IMR-90 (cell line): ENCODE results near the gene HNRNPU. TPM values are rescaled to one million over a fixed set of nuclear protein-coding genes. Genes with fewer than 3 reads are reported as not detected.

Experiments
- ATAC-seq: fragments of 200-7000 bp; cut with Tn5 transposase; 2 replicates; pipeline ENCODE4 v1.9.1; 2020; ENCODE audit warnings: low read depth, mild to moderate bottlenecking, moderate library complexity
- BruUV-seq: library from RNA; stranded (reverse); fragments of 400-500 nt; replicated peaks from 2 replicates; lab custom pipeline; 2021; lab: Mats Ljungman, UMichigan
- CTCF ChIA-PET: fragments of 300-600 bp; formaldehyde crosslinking; extraction: SDS; loops from one replicate; lab custom pipeline; 2021; ENCODE audit warnings: antibody characterized with exemption; lab: Yijun Ruan, JAX
- POLR2A ChIA-PET: fragments of 300-600 bp; sonication (Branson Sonifier 250); formaldehyde crosslinking; loops from one replicate; lab custom pipeline; 2022; ENCODE audit warnings: antibody characterized with exemption; ENCODE audit not compliant: unreplicated experiment; lab: Charles Lee
- DNase-seq: peaks from one replicate; pipeline ENCODE4 v3.0.0; 2013
- H2AFZ ChIP-seq: replicated peaks from 2 replicates; pipeline ENCODE3; 2013; ENCODE audit warnings: low read length, mild to moderate bottlenecking; ENCODE audit not compliant: poor library complexity
- H2AK5ac ChIP-seq: 2 replicates; pipeline ENCODE4 v1.6.1; 2013; ENCODE audit warnings: low read depth, low read length, inconsistent platforms
- H2AK9ac ChIP-seq: replicated peaks from 2 replicates; pipeline ENCODE3; 2013; ENCODE audit warnings: mild to moderate bottlenecking, low read depth, low read length, moderate library complexity; ENCODE audit not compliant: poor library complexity
- H2BK120ac ChIP-seq: 2 replicates; pipeline ENCODE4 v1.6.1; 2013; ENCODE audit warnings: low read depth, low read length, inconsistent platforms
- H2BK15ac ChIP-seq: 3 replicates; pipeline ENCODE4 v1.6.1; 2013; ENCODE audit warnings: low read depth, low read length, inconsistent platforms
- H2BK20ac ChIP-seq: 2 replicates; pipeline ENCODE4 v1.6.1; 2013; ENCODE audit warnings: low read depth, mild to moderate bottlenecking, inconsistent platforms, low read length, moderate library complexity
- H2BK5ac ChIP-seq: 2 replicates; pipeline ENCODE4 v1.6.1; 2013; ENCODE audit warnings: mild to moderate bottlenecking, low read depth, low read length, inconsistent platforms; ENCODE audit not compliant: poor library complexity, severe bottlenecking
- H3K14ac ChIP-seq: replicated peaks from 2 replicates; pipeline ENCODE4 v1.6.1; 2013; ENCODE audit warnings: low read depth, low read length, inconsistent platforms
- H3K18ac ChIP-seq: 2 replicates; pipeline ENCODE4 v1.6.1; 2013; ENCODE audit warnings: low read depth, low read length, control low read depth
- H3K23ac ChIP-seq: 2 replicates; pipeline ENCODE4 v1.6.1; 2013; ENCODE audit warnings: low read depth, low read length, inconsistent platforms
- H3K27ac ChIP-seq: 2 replicates; pipeline ENCODE4 v1.5.1; 2013; ENCODE audit warnings: mild to moderate bottlenecking, control low read depth, low read length; ENCODE audit not compliant: insufficient read depth
- H3K27me3 ChIP-seq: 2 replicates; pipeline ENCODE4 v1.6.1; 2013; ENCODE audit warnings: low read length; ENCODE audit not compliant: control insufficient read depth, insufficient read depth
- H3K36me3 ChIP-seq: 2 replicates; pipeline ENCODE4 v1.6.1; 2013; ENCODE audit warnings: low read length, mixed read lengths; ENCODE audit not compliant: control insufficient read depth, insufficient read depth
- H3K4ac ChIP-seq: 2 replicates; pipeline ENCODE4 v1.6.1; 2013; ENCODE audit warnings: low read depth, low read length, inconsistent platforms
- H3K4me1 ChIP-seq: 2 replicates; pipeline ENCODE4 v1.6.1; 2013; ENCODE audit warnings: low read length, mixed read lengths; ENCODE audit not compliant: control insufficient read depth, insufficient read depth
- H3K4me2 ChIP-seq: 2 replicates; pipeline ENCODE4 v1.6.1; 2013; ENCODE audit warnings: low read depth, mild to moderate bottlenecking, control low read depth, low read length, moderate library complexity
- H3K4me3 ChIP-seq: 2 replicates; pipeline ENCODE4 v1.5.1; 2013; ENCODE audit warnings: low read depth, mild to moderate bottlenecking, control low read depth, low read length, moderate library complexity; ENCODE audit not compliant: insufficient read depth
- H3K56ac ChIP-seq: 2 replicates; pipeline ENCODE4 v1.6.1; 2013; ENCODE audit warnings: low read length, inconsistent platforms; ENCODE audit not compliant: insufficient read depth; ENCODE audit errors: extremely low read depth
- H3K79me1 ChIP-seq, 2 experiments: 2 replicates each; pipeline ENCODE4 v1.6.1; 2013; ENCODE audit warnings: low read length in 2 of 2, inconsistent platforms in 1 of 2, low read depth in 1 of 2
- H3K9ac ChIP-seq: 2 replicates; pipeline ENCODE4 v1.6.1; 2013; ENCODE audit warnings: low read depth, low read length, control low read depth
- H3K9me1 ChIP-seq: 2 replicates; pipeline ENCODE4 v1.6.1; 2013; ENCODE audit warnings: low read length, inconsistent platforms; ENCODE audit not compliant: insufficient read depth
- H3K9me3 ChIP-seq: 2 replicates; pipeline ENCODE4 v1.6.1; 2013; ENCODE audit warnings: low read length; ENCODE audit not compliant: control insufficient read depth, insufficient read depth
- H4K20me1 ChIP-seq: 2 replicates; pipeline ENCODE4 v1.6.1; 2013; ENCODE audit warnings: low read length, inconsistent platforms; ENCODE audit not compliant: insufficient read depth
- H4K5ac ChIP-seq: 2 replicates; pipeline ENCODE4 v1.6.1; 2013; ENCODE audit warnings: mild to moderate bottlenecking, low read depth, low read length, control low read depth
- H4K8ac ChIP-seq, 2 experiments: 2 replicates each; pipeline ENCODE4 v1.6.1; 2013; ENCODE audit warnings: low read depth in 2 of 2, low read length in 2 of 2, control low read depth in 1 of 2, inconsistent platforms in 1 of 2
- H4K91ac ChIP-seq: 2 replicates; pipeline ENCODE4 v1.6.1; 2013; ENCODE audit warnings: low read depth, low read length, inconsistent platforms; ENCODE audit not compliant: insufficient read depth
- BHLHE40 ChIP-seq: fragments of 150-350 bp; IDR thresholded peaks from 2 replicates; pipeline ENCODE4 v1.6.1; 2016; ENCODE audit warnings: mild to moderate bottlenecking, low read depth, low read length
- CEBPB ChIP-seq: IDR thresholded peaks from 2 replicates; pipeline ENCODE4 v1.6.1; 2012; ENCODE audit warnings: low read depth, low read length, improper control_type of control experiment
- CHD1 ChIP-seq: IDR thresholded peaks from 2 replicates; pipeline ENCODE4 v1.6.1; 2012; ENCODE audit warnings: low read depth, low read length, improper control_type of control experiment
- CTCF ChIP-seq: conservative IDR thresholded peaks from 2 replicates; pipeline ENCODE4 v1.5.1; 2012; ENCODE audit warnings: mild to moderate bottlenecking, low read depth, low read length, improper control_type of control experiment
- ELK1 ChIP-seq: fragments of 150-350 bp; IDR thresholded peaks from 2 replicates; pipeline ENCODE4 v1.6.1; 2016; ENCODE audit warnings: low read depth, mild to moderate bottlenecking, low read length, moderate library complexity, borderline replicate concordance
- FOS ChIP-seq: fragments of 150-350 bp; IDR thresholded peaks from 2 replicates; pipeline ENCODE4 v1.6.1; 2016; ENCODE audit warnings: low read depth, low read length
- MAZ ChIP-seq: IDR thresholded peaks from 2 replicates; pipeline ENCODE4 v1.6.1; 2012; ENCODE audit warnings: low read depth, mild to moderate bottlenecking, low read length, improper control_type of control experiment, moderate library complexity, borderline replicate concordance
- NFE2L2 ChIP-seq: fragments of 150-350 bp; IDR thresholded peaks from 2 replicates; pipeline ENCODE4 v1.6.1; 2016; ENCODE audit warnings: low read depth, mild to moderate bottlenecking, low read length
- POLR2A ChIP-seq: IDR thresholded peaks from 2 replicates; pipeline ENCODE4 v1.6.1; 2012; ENCODE audit warnings: mild to moderate bottlenecking, low read depth, low read length
- RAD21 ChIP-seq: IDR thresholded peaks from 2 replicates; pipeline ENCODE4 v1.6.1; 2012; ENCODE audit warnings: low read length, improper control_type of control experiment
- RCOR1 ChIP-seq: IDR thresholded peaks from 2 replicates; pipeline ENCODE4 v1.6.1; 2012; ENCODE audit warnings: mild to moderate bottlenecking, low read length, improper control_type of control experiment; ENCODE audit not compliant: insufficient replicate concordance
- RFX5 ChIP-seq: IDR thresholded peaks from 2 replicates; pipeline ENCODE4 v1.8.0; 2012; ENCODE audit warnings: low read depth, mild to moderate bottlenecking, low read length, moderate library complexity
- SMC3 ChIP-seq: fragments of 150-350 bp; IDR thresholded peaks from 2 replicates; pipeline ENCODE4 v1.6.1; 2016; ENCODE audit warnings: low read depth, mild to moderate bottlenecking, antibody characterized with exemption, low read length, moderate library complexity
- USF2 ChIP-seq: fragments of 150-350 bp; IDR thresholded peaks from 2 replicates; pipeline ENCODE4 v1.6.1; 2017; ENCODE audit warnings: mild to moderate bottlenecking, antibody characterized with exemption, low read length, low read depth
- WGBS, 2 experiments: methylation state at CpG; one replicate each; pipeline versions ENCODE4 v1.1.5 to v1.1.7; 2013; ENCODE audit warnings: missing lambda C conversion rate in 2 of 2; ENCODE audit not compliant: insufficient read length in 1 of 2; ENCODE audit errors: extremely low coverage in 2 of 2; 5-methylcytosine and 5-hydroxymethylcytosine counted together
- dilution Hi-C: fragments of 300-500 bp; cut with HindIII; formaldehyde crosslinking; loops from one replicate; pipeline ENCODE4 v1.14.3; 2018; ENCODE audit warnings: low sequenced_read_pairs; ENCODE audit not compliant: unreplicated experiment
- in situ Hi-C: fragments of 300-500 bp; cut with MboI; formaldehyde crosslinking; loops from 3 replicates; pipeline ENCODE4 v1.14.3; 2019; ENCODE audit warnings: low sequenced_read_pairs, inconsistent platforms, mixed read lengths
- intact Hi-C: fragments of 100-400 bp; cut with micrococcal nuclease; formaldehyde crosslinking; loops from 2 replicates; pipeline ENCODE4 v1.10.0; 2022
- polyA plus RNA-seq, 3 experiments: library from polyadenylated mRNA; depleted of rRNA; stranded (reverse); fragments of >200 nt; gene quantifications; 2 replicates each; pipeline ENCODE4 v1.2.3, GENCODE V29; 2012; ENCODE audit warnings: low replicate concordance in 1 of 3
- total RNA-seq: library from RNA; depleted of rRNA; stranded (reverse); fragments of >200 nt; gene quantifications from 2 replicates; pipeline ENCODE4 v1.2.3, GENCODE V29; 2012

The HNRNPU gene
- total and polyA plus RNA-seq, 2 of the 4 experiments (the other 2 are of a cell fraction), result 151 to 169 TPM

GRCh38 chr1:244852694-244853093 is 11.6 kb downstream of the HNRNPU start:
- Histone ChIP-seq H4K5ac (no peak overlapping the region), H2AK5ac (no peak overlapping the region), H4K20me1 (peaks cover 39% of the 10 kb centered on the region), H2BK5ac (no peak overlapping the region), H3K36me3 (peaks cover 38% of the 10 kb centered on the region), H3K4me1 (no peaks in the 10 kb centered on the region), H3K56ac (no peak overlapping the region), H3K4me2 (no peak overlapping the region), H4K91ac (no peak overlapping the region), H3K9me1 (no peaks in the 10 kb centered on the region), H2AK9ac (no peak overlapping the region), H3K79me1 (peaks cover 11 to 44% of the 10 kb centered on the region in 2 experiments; a peak in 3 of 4 replicates), H3K9ac (no peak overlapping the region), H3K4me3 (no peak overlapping the region), H2BK120ac (no peak overlapping the region), H3K9me3 (no peaks in the 10 kb centered on the region), H3K27me3 (no peaks in the 10 kb centered on the region), H3K27ac (no peak overlapping the region), H3K4ac (no peak overlapping the region), H2AFZ (no peak overlapping the region), H2BK15ac (no peak overlapping the region), H3K18ac (no peak overlapping the region), H3K23ac (no peak overlapping the region), H3K14ac (no peak overlapping the region), H4K8ac (no peak overlapping the region), H2BK20ac (no peak overlapping the region)
- ChIA-PET CTCF (no interaction called here), POLR2A (no interaction called here)
- no peak for TF ChIP-seq NFE2L2
- no peak for TF ChIP-seq FOS
- no peak for TF ChIP-seq USF2
- TF ChIP-seq MAZ, result no peak
- TF ChIP-seq BHLHE40, result no peak
- no peak for TF ChIP-seq RCOR1
- no peak for TF ChIP-seq CHD1
- TF ChIP-seq RAD21, result no peak
- no peak for TF ChIP-seq SMC3
- no peak for TF ChIP-seq CTCF
- TF ChIP-seq RFX5, result no peak
- TF ChIP-seq POLR2A, result no peak; the same call in 1 of the 2 replicates
- TF ChIP-seq CEBPB, result no peak
- TF ChIP-seq ELK1, result no peak
- WGBS, 2 experiments, result no CpG with 5 or more reads among the region's 1 CpG
- in situ Hi-C loops, result no loop called here
- no TSS peak for BruUV-seq
- intact Hi-C loops, result no loop called here
- ATAC-seq (no peak), DNase-seq (no peak)
- dilution Hi-C loops, result no loop called here
